Dedifferentiated amniotic fluid mesenchymal stem cell (primary cell): ENCODE results near the gene SLC46A1.
A peak's percentile ranks its signal among the peaks of the same experiment; 100 is the strongest.

Experiments
- DNase-seq: peaks from one replicate; pipeline ENCODE4 v3.0.0-alpha.2; 2016; ENCODE audit errors: extremely low spot score

SLC46A1 gene

DNA sequence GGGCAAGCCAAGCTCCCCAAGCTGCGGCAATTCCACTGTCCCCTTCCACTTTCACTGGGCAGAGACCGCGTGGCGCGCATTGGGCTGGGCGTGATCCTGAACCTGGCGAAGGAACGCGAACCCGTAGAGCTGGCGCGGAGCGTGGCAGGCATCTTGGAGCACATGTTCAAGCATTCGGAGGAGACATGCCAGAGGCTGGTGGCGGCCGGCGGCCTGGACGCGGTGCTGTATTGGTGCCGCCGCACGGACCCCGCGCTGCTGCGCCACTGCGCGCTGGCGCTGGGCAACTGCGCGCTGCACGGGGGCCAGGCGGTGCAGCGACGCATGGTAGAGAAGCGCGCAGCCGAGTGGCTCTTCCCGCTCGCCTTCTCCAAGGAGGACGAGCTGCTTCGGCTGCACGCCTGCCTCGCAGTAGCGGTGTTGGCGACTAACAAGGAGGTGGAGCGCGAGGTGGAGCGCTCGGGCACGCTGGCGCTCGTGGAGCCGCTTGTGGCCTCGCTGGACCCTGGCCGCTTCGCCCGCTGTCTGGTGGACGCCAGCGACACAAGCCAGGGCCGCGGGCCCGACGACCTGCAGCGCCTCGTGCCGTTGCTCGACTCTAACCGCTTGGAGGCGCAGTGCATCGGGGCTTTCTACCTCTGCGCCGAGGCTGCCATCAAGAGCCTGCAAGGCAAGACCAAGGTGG is 24.7 kb downstream of the SLC46A1 start:
- DNase-seq: no peak

DNA sequence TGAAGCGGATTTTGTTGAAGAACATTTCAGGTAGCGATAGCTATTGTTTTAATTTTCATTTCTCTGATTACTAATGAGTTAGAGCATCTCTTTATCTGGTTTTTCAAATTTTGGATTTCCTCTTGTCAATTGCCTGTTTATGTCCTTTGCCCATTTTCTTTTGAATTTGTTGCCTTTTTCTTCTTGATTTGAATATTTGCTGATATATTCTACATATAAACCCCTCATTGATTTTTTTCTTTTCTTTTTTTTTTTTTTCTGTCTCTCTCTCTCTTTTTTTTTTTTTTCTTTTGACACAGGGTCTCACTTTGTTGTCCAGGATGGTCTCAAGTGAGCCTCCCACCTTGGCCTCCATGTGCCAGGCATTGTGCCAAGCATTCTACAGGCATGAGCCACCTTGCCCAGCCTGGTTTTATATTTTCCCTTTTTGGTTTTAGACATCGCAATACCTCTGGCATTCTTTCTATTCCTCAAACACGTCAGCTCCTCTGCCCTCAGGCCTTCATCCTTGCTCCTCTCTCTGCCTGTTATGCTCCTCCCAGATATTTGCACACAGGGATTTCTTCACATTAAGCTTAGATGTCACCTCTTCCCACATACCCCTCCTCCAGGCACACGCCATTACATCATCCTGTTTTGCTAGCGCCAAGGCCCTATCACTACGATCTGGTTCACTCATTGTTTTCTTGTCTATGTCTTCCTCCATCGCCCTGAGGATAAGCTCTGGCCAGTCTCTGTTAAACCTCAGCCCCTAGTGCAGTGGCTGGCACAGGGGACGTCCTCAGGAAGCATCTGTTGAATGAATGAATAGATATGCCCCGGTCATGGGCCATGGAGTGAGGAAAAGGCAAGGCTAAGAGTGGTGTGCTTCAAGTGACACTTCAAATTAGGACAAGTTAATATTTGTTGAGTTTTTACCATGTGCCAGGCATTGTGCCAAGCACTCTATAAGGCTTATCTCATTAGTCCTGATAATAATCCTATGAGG is 25.9 kb downstream of the SLC46A1 start:
- DNase-seq: peak; percentile 73

DNA sequence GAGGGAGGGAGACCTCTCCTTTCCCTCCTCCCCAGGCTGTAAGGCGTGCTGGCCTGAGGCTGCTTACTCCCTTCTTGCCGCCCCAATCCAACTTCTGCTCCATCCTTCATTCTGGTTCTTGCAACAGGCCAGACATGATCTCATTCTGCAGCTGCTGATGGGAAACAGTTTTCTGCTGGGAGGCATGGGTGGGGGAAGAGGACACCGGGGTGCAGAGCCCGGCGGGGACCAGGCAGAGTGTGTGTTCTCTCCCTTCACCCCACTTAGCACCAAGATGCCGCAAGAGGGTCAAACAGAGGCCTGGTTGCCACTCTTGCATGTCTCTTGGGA is 33.1 kb downstream of the SLC46A1 start:
- DNase-seq: no peak

DNA sequence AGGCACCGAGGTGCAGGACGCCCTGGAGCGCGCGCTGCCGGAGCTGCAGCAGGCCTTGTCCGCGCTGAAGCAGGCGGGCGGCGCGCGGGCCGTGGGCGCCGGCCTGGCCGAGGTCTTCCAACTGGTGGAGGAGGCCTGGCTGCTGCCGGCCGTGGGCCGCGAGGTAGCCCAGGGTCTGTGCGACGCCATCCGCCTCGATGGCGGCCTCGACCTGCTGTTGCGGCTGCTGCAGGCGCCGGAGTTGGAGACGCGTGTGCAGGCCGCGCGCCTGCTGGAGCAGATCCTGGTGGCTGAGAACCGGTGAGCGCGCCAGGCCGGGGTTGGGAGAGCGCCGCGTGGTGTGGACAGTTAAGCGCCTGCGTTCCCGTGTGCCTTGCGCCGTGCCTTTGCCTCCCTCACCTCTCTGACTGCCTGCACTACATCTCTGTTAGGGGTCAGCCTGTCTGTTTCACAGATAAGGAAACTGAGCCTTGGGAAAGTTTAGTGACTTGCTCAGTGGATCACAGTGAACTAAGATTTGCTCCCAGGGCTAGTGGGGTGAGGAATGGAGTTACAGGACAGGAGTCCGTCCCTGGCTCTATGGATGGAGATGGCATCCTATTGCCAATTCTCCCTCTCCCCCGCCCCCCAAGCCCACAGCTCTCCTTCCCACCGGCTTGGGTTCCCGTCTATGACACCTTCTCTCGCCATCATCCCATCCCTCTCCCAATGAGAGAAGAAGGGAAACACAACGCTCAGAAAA is 33.6 kb downstream of the SLC46A1 start:
- no peak for DNase-seq

DNA sequence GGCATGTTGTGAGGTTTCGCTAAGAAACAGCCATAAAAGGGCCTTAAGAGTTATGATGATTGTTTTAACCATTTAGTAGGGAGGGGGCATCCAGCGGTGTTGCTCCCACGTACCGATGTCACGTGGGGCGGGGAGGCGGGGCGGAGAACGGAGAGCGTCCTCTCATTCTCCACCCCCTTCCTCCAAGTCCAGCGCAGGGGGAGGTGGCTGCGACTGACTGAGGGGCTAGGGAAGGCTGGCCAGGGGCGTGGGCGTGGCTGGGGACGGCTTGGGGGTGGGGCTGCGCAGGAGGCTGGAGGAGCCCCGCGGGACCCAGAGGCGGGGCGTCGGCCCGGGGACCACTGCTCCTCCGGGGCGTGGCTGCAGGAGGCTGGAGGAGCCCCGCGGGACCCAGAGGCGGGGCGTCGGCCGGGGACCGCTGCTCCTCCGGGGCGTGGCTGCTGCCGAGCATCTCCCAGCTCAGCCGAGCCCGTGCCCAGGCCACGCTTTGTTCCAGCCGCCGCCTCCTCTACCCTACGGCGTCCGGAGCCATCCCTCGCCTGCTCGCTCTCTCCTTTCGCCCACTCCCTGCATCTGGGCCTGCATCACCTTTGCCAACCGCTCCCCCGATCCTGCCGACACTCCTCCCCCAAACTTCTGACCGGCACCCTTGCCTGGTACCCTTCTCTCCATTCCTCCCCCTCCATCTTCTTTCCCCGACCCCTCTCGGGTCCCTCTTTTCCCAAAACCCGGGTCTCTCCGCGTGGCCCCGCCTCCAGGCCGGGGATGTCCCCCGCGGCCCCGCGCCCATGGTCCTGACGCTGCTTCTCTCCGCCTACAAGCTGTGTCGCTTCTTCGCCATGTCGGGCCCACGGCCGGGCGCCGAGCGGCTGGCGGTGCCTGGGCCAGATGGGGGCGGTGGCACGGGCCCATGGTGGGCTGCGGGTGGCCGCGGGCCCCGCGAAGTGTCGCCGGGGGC is 34.5 kb downstream of the SLC46A1 start, which contains the start of gene SARM1:
SARM1 (plus strand) TSS at position 450 of the 958 bp plus-strand sequence; CDS start at position 789, 339 bp downstream.
- peak; percentile 72 for DNase-seq

DNA sequence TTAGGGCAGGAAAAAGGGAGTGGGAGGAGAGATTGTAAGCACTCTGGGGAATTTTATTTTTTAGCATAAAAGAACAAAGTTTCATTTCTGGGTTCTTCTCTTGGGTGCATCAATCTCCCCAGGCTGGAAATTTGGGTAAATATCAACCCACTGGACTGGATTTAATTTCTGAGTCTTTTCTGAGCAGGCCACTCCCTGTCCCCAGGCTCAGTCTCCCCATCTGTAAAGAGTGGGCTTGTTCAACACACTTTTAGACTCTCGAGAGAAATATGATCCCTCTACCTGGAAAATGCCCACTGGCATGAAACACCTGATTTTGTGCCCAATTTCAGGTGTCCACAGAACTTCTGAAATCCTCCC is 35.3 kb downstream of the SLC46A1 start:
- no peak for DNase-seq

DNA sequence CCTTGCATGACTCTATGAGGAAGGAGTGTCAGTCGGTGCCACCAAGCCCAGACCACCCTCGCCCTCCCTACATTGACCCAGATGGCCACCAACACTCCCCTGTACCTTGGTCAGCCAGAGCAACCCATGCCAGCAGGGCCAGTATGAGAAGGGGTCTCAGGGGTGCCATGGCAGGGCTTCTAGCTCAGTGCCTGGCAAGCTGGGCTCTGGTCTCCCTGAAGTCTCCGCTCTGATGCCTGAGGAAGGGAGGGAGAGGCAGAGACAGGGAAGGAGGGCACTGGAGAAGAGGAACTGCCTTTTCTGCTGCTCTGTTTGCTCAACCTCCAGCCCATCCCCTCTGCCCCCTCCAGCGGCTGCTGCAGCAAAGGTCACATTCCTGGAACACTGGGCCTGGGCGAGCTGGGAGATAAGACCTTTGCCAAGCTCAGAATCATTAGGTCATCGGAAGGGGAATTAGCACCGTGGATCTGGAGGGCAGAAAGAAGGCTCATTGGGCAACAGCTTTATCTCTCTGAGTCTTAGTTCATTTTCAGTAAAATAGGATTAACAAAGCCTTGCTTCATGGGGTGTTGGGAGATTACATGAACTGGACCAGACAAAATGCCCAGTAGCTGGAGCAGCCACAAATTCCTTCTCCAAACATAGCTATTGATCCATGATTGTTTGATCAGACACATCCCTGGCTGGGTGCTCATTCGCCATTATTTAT is 35.8 kb downstream of the SLC46A1 start, which contains the start of gene VTN:
VTN (minus strand) TSS at position 273 of the 709 bp plus-strand sequence; CDS start at position 169, 104 bp downstream.
- DNase-seq: no peak

DNA sequence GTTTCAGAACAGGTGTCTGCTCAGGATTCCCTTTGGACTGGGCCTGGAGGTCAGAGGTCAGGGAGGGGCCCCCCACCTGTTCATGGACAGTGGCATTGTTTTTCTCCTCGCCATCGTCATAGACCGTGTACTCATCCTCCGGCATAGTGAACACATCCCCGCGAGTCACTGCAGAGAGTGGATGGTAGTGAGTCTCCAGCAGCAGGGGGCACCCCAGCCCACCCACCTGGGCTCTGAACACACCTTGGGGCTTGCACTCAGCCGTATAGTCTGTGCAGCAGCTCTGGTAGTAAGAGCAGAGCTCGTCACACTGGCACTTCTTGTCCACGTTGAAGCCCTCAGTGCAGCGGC is 36.4 kb downstream of the SLC46A1 start:
- DNase-seq: no peak

DNA sequence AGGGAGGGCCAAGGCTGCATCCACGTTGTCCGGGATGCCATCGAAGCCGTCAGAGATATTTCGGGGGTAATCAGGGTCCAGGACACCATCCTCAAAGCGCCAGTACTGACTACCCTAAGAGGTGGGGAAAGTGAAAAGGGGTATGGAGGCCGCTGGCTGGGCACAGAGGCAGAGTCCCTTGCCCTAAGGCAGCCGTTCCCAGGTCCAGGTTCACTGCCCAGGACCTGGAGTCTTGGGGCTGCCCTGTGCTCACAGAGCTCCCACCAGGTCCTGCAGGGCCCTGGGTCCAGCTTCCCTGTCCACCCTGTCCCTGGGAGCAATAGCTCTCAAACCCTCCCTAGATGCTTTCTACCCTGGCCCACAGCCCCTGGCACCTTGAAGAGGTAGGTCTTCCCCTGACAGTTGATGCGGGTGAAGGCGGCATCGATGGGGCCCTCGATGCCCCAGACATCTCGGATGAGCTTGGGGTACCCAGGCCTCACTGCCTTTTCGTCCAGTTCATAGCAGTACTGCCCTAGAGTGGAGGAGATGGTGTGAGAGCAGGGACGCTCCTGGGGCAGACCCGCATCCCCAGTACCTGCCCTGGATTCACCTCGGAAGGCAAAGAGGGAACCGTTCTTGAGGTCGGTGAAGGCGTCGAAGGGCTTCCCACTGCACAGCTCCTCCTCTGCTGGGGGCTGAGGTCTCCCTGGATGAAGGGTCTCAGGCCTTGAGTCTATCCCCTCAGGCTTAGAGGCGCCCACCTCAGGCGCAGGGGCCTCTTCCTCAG is 36.9 kb downstream of the SLC46A1 start:
- no peak for DNase-seq

DNA sequence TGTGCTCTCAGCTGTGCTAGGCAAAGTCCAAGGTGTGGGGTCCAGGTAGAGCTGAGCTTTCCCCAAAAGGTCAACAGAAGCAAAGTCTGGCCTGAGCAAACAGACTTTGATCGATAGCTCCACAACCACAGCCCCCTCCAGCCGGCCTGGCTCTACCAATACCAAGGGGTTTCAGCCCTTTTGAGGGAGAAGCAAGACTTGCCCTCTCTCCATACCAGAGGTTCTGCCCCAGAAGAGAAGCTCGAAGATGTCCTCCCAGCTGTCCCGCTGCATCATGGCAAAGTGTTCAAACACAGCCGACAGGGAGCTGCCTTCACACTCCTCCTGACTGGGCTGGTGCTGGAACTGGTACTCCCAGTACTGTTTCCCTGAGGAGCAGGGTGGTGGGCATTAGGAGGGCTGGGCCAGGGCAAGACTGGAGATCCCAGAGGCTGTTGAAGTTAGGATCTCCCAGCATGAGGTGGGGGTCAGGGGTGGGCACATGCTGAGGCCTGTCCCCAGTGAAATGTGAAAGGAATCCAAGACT is 37.6 kb downstream of the SLC46A1 start:
- DNase-seq: no peak

DNA sequence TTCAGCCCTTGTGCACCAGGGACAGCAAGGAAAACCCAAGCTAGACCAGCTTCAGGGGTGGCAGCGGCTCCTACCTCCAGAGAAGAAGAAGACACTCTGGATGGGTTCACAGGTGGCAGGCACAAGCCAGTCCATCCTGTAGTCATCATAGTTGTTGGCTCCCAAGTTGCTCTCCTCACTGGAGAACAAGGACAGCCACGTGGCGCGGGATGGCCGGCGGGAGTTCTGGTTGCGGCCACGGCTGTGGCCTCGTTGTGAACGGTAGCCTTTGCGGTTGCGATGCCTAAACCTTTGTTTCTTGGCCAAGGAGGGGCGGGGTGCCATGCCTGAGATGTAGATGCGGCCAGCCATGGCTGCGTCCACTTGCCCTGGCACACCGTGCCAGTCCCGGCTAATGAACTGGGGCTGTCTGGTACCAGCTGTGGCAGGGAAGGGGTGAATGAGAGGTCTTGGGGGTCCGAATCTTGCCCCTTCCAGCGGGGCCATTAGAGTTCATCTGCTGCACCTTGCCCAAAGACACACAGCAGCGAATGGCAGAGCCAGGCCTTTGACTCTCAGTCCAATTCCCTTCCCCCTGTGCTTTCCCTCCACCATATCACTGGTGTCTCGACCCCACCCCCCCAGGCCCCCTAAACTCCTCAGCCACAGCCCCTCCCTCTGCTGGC is 38.2 kb downstream of the SLC46A1 start:
- DNase-seq: no peak

DNA sequence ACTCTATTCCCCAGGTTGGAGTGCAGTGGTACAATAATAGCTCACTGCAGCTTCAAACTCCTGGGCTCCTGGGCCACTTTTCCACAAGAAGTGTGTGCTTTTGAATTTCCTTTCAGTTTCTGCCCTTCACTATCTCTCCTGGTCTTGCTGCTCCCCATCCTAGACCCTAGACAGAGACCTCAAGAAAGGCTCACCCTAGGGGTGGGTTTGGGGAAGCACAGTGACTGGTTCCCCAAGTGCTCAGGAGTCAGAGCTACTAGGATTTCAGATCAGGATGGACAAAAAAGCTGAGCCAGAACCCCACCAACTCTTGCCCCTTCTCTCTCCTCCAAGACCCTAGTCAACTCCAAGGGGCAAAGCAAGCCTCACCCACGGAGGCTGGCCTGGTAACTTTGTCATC is 39.4 kb downstream of the SLC46A1 start:
- no peak for DNase-seq

DNA sequence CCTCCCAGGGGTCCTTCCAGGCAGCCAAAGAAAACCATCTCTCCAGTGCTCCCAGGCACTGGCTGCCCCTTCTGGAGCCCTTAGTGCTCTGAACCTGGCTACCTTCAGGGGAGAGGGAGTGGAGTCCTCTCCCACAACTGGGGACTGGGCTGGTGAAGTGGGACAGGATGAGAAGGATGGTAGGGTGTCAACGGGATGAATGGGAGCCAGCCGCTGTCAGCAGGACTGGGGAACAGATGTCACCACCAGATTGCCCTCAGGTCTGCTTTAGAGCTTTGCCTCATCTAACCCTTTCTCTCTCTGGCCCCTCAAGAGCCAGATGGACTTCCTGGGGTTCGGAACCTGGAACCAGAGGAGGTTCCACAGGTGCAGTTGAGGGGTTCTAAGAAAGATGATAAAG is 40.5 kb downstream of the SLC46A1 start:
- DNase-seq: no peak

DNA sequence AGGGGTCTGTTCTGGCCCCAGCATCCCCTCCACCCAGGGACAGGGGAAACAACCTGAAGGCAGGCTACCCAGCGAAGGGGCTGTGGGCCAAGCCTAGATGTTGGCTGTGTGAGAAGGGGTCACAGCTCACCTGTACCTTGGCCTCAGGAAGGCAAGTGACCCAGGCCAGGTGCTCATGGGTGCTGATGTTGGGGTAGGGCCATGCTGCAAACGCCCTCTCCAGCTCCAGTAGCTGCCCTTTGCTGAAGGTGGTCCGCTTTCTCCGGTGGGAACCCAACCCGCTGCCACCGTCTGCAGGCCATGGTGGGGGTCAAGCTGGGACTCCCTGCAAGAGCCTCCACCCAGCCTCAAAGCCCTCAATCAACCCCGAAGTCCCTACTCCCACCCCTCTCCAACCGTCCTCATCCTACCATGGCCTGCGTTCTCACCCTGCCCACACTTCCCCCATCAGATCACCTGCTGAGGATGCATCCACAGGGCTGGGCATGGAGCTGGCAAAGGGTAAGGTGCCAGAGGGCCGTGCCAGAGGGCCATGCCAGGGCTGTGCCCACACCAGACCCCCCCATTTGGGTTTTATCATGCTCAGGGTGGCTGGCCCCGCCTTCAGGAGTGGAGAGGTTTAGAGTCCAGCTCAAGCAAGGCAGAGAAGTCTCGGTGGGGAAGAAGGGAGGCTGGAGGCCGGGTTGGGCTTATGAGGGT is 41.2 kb downstream of the SLC46A1 start, which contains the start of gene SEBOX:
SEBOX (minus strand) TSS at position 535 of the 699 bp plus-strand sequence; CDS start at position 487, 48 bp downstream.
- DNase-seq: no peak

DNA sequence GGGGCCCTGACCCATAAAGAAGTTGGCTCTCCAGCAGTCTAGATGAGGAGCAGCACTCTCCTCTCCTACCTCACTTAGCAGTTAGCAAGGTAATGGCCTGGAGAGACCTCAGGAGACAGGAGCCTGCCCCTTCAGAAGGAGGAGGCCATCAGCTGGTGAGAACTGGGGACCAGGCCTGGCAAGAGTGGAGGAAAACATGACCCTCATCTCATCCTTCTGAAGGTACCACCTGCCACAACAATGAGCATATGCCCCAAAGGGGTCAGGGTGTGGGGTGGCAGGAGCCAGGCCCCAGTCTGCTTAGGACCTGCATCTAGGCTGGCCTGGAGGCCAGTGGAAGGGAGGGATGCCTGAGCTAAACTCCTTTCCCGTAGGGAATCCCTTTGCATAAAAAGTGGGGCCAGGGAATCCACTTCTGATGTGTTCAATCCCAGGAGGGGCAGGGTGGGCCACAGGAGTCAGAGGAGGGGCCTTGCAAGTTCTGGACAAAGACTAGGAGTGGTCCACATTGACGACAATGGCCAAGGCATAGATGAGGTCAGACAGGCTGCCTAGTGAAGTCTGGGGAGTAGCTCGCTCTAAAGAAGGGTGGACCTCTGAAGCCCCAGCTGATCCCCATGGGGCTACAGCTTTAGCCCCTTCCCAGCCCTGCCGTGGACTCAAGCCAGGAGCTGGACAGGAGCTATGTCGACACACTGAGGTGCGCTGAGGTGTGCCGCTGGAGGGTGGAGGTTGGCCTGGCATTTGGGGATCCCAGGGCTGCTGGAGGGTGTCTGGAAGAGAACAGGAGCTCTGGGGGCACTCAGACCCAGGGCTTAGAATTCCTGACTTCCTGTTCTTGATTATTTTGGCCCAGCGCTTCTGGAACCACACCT is 42.0 kb downstream of the SLC46A1 start:
- no peak for DNase-seq

DNA sequence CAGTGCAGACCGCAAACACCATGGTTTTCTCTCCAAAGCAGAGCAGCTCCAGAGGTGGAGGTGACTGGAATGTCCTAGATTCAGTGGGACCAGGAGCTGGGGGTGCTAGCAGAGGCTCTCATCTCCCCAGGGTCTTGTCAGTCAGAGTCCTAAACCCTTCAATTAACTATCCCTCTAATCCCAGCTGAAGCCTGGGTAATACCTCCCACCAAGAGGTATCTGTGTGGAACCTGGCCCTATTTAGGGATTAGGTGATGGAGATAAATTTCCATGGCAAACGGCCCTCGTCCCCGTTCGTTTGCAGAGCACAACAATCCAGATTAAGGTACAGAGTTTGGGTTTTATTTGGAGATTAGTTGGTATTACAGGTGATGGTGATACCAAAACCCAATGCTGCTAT is 42.8 kb downstream of the SLC46A1 start:
- DNase-seq: no peak

DNA sequence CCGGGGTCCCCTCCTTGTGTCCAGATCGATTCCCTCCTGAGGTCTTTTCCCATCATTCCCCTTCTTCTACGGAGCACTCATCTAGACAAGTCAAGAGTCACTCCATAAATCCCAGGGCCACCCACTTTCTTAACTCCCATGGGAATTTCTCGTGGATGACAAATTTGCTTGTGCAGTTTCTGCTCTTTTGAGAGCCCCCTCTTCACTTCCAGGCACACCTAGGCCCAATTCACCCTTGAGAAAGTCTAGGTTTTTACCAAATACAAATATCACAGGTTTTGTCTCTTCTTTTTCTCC is 48.2 kb downstream of the SLC46A1 start:
- DNase-seq: no peak
